Stimulated activated CD4-positive, alpha-beta T cell treated with anti-CD3 and anti-CD28 coated beads, Interleukin-2, amount 100 ng/mL, for 4 hours (primary cell): ENCODE data around the gene POU3F2.

Experiments
- DNase-seq: peaks from one replicate; pipeline ENCODE4 v3.0.0-alpha.2; 2020; ENCODE audit warnings: low read depth

POU3F2 gene

GRCh38 chr6:98831057-98831958 lies 3.1 kb upstream of the POU3F2 start:
- no peak for DNase-seq

- no peak for DNase-seq
Observed at GRCh38 chr6:98831959-98832283, 2.5 kb upstream of the POU3F2 start.

- no peak for DNase-seq
Observed at GRCh38 chr6:98832284-98833056, 1.9 kb upstream of the POU3F2 start.

- no peak for DNase-seq
Observed at GRCh38 chr6:98833057-98833306, 1.4 kb upstream of the POU3F2 start.

- DNase-seq: no peak
Observed at GRCh38 chr6:98833307-98834059, 891 bp upstream of the POU3F2 start.

- DNase-seq: no peak
Observed at GRCh38 chr6:98835149-98836024, 1.0 kb downstream of the POU3F2 start.

- no peak for DNase-seq
Observed at GRCh38 chr6:98836025-98836961, 1.9 kb downstream of the POU3F2 start.

GRCh38 chr6:98836962-98837944 lies 2.9 kb downstream of the POU3F2 start:
- DNase-seq: no peak

GRCh38 chr6:98838032-98838431 lies 3.7 kb downstream of the POU3F2 start:
- DNase-seq: no peak

GRCh38 chr6:98838975-98839374 lies 4.6 kb downstream of the POU3F2 start:
- DNase-seq: no peak

GRCh38 chr6:98839781-98840361 lies 5.5 kb downstream of the POU3F2 start:
- DNase-seq: no peak

- DNase-seq: no peak
Observed at GRCh38 chr6:98840385-98840784, 6.0 kb downstream of the POU3F2 start.

GRCh38 chr6:98840996-98841513 lies 6.7 kb downstream of the POU3F2 start:
- no peak for DNase-seq

GRCh38 chr6:98841621-98842341 lies 7.4 kb downstream of the POU3F2 start:
- DNase-seq: no peak

GRCh38 chr6:98842342-98843180 lies 8.2 kb downstream of the POU3F2 start:
- DNase-seq: no peak

- no peak for DNase-seq
Observed at GRCh38 chr6:98843271-98844243, 9.2 kb downstream of the POU3F2 start.
